GM12875 (cell line): ENCODE measurements around the gene PGBD5.

Experiments used
- H3K4me3 ChIP-seq: one replicate; pipeline ENCODE4 v1.5.1; 2011; ENCODE audit warnings: low read depth, low read length, control low read depth
- CTCF ChIP-seq: IDR thresholded peaks from 2 replicates; pipeline ENCODE4 v1.5.1; 2011; ENCODE audit warnings: low read depth, mild to moderate bottlenecking, control low read depth, inconsistent platforms, low read length, moderate library complexity, borderline replicate concordance; ENCODE audit not compliant: insufficient read depth

The PGBD5 gene

GRCh38 chr1:230277201-230278025, 148.7 kb downstream of the PGBD5 start:
- no peak for TF ChIP-seq CTCF
- H3K4me3 ChIP-seq, result no peak overlapping the region

- no peak for TF ChIP-seq CTCF
- no peak overlapping the region for H3K4me3 ChIP-seq
Measured at GRCh38 chr1:230276401-230276800, 149.7 kb downstream of the PGBD5 start.

GRCh38 chr1:230274254-230274653, 151.9 kb downstream of the PGBD5 start:
- no peak for TF ChIP-seq CTCF
- no peak overlapping the region for H3K4me3 ChIP-seq

- no peak overlapping the region for H3K4me3 ChIP-seq
- TF ChIP-seq CTCF, result no peak
Measured at GRCh38 chr1:230273141-230273710, 152.9 kb downstream of the PGBD5 start.

GRCh38 chr1:230272557-230272956, 153.6 kb downstream of the PGBD5 start:
- H3K4me3 ChIP-seq, result no peak overlapping the region
- TF ChIP-seq CTCF, result no peak

- no peak for TF ChIP-seq CTCF
- H3K4me3 ChIP-seq, result no peak overlapping the region
Measured at GRCh38 chr1:230271300-230272035, 154.7 kb downstream of the PGBD5 start.
